ENCODE measurements around the gene IQCH.

Gene IQCH

DNA sequence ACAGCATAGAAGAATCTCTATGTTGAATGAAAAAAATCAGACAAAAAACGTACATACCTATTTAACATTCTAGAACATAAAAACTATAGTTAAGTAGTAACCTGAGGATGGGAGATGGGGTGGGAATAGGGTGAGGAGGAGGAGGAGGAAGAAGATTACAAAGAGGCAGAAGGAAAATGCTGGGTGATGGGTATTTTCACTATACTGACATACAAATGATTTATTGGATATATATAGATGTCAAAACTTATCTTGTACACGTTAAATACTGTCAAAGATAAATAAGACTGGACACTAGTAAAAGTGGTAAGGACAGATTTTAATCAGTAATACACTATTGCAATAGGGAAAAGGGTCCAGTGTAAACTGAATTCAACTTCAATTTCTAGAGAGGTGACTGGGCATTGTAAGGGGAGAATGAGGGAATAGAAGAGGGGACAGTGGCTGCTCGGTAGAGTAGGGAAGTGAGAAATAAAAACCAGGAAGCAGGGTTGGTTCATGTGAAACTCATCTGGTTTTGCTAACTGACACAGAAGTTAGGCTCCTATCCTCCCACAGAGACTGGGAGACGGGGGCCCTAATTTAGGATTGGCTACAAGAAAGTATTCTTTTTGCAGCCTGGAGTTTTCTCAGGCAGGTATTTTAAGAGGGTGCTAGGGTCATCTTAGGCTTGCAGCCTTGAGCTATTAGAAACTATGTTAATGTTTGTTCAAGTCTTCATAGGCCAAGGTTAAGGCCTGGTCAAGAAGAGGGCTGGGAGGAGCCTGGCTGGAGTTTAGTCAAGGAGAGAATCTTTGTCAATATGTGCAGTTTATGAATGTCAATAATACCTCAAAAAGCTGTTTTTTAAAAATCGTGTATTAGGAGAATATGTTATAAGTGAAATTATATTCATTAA lies 251.3 kb downstream of the IQCH start:
- no peak for DNase-seq

DNA sequence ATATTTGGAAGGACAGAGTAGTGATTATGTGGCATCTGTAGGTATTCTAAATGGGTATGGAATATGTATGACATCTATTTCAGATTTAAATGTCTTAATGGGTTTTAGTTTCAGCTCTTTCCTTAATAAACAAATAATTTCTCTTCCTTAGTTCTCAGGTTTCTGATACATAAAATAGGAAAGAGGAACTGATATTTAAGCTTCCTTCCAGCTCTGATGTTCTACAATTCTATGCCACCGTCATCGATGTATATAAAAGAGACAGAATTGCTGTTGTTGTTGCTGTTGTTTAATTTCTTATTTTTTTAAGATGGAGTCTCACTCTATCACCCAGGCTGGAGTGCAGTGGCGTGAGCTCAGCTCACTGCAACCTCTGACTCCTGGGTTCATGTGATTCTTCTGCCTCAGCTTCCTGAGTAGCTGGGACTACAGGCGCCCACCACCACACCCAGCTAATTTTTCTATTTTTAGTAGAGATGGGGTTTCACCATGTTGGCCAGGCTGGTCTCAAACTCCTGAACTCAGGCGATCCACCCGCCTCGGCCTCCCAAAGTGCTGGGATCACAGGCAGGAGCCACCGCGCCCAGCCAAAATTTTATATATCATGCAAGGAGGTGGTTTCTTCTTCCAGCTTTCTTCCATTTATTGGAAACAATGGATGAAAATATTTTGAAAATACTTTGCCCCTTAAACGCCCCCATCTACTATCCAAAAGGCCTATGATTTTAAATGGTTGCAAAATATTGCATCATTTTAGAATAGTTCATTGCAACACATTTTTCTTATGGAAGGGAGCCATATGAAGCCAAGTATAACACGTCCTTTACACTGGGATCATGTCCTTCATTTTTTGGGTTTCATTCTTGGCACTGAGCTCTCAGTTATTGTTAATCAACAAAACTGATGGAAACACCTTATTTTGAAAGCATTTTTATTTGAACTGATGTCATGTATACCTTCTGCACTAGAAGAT lies 252.5 kb downstream of the IQCH start:
- DNase-seq = no peak

DNA sequence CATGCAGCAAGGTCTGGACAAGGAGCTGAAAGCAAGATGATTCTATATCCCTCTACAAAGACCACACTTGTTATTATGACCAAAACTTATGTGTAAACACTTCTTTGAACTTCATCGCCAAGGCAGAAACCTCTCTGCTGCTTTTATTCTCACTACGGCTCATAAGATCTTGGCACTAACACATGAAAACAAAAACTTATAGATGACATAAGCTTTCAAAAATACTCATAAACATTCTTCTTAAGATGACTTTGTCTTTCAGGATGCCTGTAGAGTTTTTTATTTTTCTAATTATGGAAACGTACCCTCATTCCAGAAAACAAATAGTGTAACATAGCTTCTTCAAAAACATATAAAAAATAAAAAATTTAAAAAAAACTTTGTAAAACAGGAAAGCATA lies 253.8 kb downstream of the IQCH start:
- DNase-seq = no peak

DNA sequence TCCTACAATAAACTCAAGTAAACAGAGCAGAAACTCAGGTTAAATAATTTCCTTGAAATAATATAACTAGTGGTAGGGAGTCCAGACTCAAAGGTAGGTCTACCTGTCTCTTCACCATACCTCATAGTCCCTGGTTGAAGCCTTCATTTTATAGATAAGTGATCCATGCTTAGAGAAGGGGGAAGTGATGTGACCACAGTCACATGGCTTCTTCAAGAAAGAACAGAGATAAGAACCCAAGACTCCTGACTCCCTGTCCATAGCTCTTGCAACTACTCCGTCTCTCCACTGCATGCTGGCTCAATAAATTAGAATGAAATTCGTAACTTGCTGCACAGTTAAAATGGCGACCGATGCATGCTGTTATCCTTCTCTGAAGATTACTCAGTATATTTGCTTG lies 255.3 kb downstream of the IQCH start:
- no peak for DNase-seq

DNA sequence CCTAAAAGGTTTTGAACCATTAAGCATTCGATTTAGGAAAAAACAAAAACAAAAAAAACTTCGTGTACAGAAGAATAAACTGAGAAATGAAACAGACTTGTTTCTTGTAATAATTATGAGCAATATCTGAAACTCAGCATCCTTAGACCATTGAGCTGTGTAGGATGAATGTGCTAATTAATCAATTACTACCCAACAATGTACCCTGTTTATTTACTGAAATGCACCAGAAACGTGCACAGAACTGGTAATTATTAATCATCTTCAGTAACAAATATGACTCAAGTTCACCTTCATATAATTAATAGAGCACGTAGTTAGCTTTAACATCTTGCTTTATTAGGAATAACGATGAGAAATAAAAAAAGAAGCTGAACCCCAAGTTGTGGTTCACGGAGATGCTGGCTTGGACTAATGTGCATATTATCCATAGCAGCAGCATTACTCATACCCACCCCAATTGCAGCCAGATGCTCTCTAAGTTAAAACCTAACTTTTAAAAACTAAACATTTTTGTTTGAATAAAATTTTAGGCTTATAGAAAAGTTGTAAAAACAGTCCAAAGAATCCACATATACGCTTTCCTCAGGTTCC lies 256.1 kb downstream of the IQCH start:
- no peak for DNase-seq

DNA sequence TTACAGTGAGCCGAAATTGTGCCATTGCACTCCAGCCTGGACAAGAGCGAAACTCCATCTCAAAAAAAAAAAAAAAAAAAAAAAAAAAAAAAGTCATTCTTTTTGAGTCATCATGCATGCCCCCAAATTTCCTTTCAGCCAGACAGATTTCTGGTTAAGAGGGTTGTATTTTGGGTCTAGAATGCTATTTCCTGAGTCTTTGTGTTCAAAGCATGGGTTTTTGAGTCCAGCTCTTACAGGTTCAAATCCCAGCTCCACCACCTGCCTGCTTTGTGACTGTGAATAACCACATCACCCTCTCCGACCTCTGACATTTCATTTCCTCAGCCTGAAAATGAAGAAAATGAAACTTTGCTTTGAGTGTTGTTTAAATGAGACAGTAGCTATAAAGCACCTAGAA lies 257.0 kb downstream of the IQCH start:
- no peak for DNase-seq

DNA sequence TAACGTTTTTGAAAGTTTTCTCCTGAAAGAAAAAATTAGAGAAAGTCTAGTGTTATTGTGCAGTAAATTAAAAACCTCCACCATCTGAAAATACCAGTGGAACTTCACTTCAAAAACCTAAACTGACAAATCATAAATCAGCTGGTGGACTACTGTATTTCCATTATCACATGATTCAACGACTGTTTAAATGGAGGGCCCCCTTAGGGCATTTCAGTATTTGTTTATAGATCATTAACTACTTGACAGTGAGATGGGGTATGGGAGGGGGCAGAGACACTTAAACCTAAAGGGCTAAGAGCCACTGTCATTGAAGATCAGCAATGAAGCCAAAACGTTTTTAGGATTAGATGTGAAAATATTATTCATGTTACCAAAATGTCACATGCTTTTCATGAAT lies 257.6 kb downstream of the IQCH start:
- peak; percentile 72 to 77 for DNase-seq

DNA sequence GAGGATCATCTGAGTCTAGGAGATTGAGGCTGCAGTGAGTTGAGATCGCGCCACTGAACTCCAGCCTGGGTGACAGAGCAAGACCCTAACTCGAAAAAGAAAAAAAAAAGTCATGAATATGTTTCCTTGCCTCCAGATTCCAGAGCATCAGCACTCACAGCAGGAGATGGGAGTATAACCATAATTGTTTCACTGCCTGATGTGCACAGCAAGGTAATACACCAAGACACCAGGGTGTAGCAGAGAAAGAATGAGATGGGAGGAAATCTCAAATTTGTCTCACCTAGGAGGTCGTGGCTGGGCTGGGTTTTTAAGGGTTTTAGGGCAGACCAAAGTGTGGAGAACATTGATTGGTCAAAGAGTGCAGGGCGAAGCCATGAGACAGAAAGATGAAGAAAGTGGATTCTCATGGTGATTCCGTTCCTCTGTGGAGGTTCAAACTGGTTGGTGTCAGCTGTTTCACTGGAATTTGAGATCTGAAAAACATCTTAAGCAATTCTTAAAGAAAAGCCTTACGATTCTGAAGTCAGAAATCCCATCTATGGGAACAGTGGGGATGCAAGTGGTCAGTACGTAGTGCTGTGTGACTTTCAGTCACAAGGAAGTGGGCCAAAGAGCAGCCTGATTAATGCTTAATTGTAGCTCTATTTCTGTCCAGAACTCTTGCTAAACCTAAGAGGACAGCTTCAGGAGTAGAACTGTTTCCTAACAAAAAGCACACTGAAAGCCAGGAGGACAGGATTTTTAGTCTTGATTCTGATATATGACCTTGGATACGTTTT lies 258.5 kb downstream of the IQCH start:
- no peak for DNase-seq

DNA sequence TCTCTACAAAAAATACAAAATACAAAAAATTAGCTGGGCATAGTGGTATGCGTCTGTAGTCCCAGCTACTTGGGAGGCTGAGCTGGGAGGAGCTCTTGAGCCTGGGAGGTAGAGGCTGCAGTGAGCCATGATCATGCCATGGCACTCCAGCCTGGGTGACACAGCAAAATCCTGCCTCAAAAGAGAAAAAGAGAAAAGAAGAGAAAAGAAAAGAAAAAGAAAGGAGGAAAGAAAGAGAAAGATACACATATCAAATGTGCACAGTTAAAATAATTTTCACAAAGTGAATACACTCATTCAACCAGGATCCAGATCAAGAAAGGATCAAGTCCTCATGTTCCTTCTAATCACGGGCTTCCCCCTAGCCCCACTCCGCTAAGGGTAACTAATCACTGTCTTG lies 260.5 kb downstream of the IQCH start:
- no peak for DNase-seq

DNA sequence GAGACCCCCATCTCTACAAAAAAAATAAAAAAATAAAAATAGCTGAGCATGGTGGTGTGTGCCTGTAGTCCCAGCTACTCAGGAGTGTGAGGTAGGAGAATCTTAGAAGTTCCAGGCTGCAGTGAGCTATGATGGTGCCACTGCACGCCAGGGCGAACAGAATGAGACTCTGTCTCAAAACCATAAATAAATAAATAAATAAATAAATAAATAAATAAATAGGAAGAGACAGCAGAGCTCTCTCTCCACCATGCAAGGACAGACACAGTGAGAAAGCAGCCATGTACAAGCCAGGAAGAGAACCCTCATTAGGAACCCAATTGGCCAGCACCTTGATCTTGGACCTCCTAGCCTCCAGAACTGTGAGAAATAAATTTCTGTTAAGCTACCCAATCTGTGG lies 261.0 kb downstream of the IQCH start:
- DNase-seq = no peak

DNA sequence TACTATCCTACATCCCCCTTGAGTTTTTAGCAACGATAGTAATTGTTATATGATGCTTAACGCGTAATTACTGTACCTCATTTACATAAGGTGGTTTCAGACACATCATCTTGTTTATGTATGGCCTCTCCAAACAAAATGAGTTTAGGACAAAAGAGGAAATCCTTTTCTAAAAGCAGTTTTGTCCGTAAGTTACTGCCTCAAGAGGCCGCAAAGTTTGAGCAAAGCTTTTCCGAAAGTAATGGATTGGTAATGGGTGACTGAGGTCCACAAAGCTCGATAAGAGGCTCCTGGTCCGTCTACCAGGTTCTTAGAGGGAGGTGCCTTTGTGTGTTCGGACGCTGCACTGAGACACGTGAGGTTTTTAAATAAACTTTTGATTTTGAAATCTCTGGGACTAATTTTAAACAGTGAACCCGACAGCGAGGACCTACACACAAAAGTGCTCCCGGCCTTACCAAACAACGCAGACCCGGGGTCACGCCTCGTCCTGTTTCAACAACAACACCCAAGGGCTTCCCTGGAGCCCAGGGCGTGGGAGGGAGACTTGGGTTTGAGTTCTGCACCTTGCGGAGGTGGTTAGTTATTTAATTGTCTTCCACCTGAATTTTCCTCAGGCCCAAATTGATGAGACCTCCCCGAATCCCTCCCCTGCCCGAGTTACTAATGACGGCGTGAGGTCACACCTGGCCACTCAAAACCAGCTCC lies 265.9 kb downstream of the IQCH start:
- DNase-seq = no peak

DNA sequence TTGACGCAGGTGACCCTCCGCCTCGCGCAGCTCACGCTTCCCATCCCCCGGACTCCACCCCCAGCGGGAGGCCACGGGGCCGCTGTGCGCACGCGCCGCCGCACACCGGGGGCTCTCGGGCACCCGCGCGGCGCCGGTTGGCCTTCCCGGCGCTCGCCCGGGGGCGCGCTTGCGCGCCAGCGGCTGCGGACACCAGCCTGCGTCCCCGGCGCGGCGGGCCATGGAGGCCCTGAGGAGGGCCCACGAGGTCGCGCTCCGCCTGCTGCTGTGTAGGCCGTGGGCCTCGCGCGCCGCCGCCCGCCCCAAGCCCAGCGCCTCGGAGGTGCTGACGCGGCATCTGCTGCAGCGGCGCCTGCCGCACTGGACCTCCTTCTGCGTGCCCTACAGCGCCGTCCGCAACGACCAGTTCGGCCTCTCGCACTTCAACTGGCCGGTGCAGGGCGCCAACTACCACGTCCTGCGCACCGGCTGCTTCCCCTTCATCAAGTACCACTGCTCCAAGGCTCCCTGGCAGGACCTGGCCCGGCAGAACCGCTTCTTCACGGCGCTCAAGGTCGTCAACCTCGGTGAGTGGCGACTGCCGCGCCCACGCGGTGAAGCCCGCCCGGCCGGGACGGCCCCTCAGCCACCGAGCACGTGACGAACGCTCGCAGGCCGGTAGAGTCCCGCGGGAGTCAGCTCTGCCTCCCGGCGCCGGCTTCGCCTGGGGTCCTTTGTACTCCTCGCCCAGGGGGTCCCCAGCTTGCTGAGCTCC lies 266.6 kb downstream of the IQCH start, which contains the start of gene C15orf61:
Gene C15orf61 (plus strand): TSS at position 103 of the 754 bp plus-strand sequence. CDS start 118 bp downstream, at position 221.
- DNase-seq = peak; percentile 82 to 96

DNA sequence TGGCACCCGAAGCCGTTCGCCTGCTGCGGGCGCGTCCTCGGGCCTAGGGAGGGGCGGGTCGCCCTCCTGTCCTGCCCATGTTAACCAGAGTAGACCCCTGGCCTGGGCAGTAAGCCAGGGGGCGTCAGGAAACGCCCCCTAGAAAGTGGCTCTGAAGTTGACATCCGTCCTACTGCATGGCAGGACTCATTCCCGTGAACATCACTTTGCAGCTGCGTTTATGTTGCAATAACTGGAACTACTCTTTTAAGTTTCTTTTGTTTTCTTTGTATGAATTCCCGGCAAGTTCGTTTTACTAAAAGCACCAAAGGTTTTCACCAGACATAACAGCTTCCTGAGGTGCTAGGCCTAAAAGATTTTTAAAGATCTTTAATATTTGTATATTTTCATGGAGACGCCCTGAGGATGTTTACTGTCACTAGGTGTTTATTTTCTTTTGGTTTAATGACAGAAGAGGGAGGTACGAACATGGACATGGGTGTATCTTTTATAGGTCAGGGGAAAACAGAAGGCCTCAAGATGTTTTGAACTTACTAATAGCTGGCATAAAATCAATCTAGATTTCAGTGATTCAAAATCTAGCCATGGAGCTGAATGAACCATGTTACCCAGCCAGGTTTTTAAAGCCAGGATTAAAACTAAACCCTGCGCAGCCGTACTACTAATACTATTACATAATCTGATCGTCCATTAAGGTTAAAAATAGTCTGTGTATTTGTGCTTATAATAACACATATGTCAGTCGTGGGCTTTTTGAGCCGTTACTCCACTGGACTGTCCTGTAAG lies 267.4 kb downstream of the IQCH start:
- peak; percentile 4 to 37 for DNase-seq

DNA sequence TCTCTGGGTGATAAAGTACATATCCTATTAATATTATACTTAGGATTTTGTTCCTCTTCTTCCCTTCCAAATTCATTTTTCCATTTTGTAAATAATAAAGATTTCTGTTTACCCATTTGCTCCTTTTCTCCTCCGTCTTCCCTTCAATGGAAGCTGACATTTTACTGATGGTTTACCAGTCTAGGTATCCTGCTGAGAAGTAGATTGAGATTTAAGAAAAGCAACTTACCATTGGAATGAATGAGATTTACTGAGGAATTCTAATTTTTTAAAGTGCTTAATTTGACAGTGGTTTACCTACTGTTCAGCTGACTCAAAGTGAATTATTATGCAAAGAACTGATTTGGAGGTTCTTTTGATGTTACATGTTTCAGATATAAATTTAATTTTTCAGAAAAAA lies 268.7 kb downstream of the IQCH start:
- DNase-seq = no peak

DNA sequence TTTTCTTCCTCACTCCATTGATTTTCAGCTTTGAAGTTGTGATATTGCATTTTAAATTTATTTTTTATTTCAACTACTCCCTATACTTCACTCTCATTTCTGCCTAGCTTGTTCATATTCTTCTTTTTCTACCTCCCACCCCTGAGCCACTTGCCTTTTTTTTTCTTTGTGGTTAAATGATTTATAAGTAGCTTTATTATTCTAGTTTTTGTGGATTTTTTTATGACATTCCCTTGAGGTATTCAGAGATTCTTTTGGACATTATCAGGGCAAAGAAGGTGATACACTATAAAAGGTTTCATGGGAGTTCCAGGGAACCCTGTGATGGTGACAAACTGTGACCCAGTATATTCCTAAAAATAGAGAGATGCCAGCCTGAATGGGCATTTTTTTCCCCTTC lies 269.6 kb downstream of the IQCH start:
- DNase-seq = no peak

DNA sequence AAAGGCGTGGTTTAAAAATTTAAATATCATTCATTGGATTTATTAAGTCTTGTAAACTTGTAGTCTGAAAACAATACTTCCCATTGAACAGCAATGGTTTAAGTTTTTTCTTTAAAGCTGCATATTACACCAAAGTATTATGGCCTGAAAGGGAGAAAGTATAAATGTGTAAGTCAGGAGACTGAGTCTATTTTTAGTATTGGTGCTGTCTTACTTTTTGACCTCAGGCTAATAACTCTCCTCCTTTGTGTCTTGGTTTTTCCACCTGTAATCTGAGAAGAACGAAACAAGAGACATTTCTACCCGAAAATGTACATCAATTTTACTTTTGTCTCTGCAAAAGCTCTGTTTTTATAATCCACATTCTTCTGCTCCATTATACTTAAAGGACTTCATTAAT lies 273.9 kb downstream of the IQCH start:
- no peak for DNase-seq

DNA sequence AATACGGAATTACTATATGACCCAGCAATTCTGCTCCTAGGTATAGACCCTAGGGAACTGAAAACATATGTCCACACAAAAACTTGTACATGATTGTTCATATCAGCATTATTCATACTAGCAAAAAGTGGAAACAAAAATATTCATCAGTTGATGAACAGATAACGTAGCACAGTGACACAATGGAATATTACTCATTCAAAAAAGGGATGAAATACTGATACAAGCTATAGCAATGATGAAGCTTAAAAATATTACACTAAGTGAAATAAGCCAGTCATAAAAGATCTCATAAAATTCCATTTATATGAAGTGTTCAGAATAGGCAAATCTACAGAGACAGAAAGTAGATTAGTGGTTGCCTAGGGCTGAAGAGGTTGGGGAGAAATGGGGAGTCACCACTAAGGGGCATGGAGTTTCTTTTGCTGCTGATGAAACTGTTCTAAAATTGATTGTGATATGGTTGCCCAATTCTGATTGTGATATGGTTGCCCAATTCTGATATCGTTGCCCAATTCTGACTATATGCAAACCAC lies 276.9 kb downstream of the IQCH start:
- DNase-seq = no peak

DNA sequence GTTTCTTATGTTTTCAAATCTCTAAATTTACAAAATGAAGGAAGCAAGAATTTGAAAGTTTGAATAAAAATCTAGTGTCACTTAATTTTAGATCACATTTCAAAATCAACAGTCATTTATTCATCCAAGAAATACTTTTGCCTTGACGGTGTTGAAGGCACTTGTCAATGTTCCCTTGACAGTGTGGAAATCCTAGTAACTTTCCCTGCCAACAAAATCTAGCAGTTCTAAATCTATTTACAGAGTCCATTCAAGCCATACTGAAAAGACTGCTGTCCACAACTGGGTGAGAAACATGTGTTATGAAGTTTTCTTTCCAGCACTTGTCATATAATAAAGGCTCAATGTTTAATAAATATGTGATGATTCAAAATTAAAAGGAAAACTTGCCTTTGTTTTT lies 279.3 kb downstream of the IQCH start:
- DNase-seq = no peak

DNA sequence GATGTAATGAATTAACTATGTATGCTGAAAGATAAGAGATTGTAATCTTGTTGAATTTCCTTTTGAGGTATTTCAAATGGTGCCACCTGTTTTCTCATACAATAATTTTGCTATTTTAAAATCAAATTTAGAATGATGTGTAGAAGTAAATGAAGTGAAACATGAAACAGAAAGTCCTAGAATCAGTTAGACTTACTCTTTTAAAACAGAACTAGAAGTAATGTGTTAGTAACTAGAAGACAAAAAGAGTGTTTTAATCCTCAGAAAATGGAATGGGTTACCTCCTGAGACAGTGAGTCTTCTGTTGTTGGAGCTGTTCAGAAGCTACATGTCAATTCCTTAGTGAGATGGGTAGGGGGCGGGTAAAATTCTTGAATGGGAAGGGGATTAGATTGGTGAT lies 279.8 kb downstream of the IQCH start:
- DNase-seq = no peak

DNA sequence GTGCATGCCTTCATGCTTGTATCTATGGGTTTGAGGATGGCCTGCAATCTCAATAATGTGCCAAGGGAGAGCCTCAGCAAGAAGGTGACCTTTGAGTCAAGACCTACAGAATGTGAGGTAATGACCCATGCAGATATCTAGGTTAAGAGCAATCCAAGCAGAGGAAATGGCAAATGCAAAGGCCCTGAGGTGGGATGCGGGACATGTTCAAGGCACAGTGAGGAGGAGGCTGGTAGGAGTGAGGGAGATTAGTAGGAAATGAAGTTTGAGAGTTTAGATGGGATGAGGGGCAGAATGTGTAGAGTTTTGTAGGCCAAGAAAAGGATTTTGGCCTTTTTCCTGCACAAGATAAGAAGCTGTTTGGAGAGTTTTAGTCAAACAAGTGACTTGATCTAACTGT lies 283.2 kb downstream of the IQCH start:
- no peak for DNase-seq

Measured in NCI-H526 (cell line).